K562 (cell line): ENCODE results near the gene TRNAU1AP. TPM values are rescaled to one million over a fixed set of nuclear protein-coding genes. Genes with fewer than 3 reads are reported as not detected.

Experiments used
- ETS2 ChIP-seq: IDR thresholded peaks from 2 replicates; pipeline ENCODE4 v1.6.1; 2016; ENCODE audit warnings: borderline replicate concordance, missing genetic modification characterization, mild to moderate bottlenecking, moderate library complexity, missing compliant biosample characterization; ENCODE audit not compliant: poor library complexity, severe bottlenecking
- GABPB2 ChIP-seq: fragments of 250-450 bp; sonication (Bioruptor Pico); conservative IDR thresholded peaks from 2 replicates; pipeline ENCODE4 v1.5.1; 2021; ENCODE audit warnings: mild to moderate bottlenecking
- GMEB1 ChIP-seq: fragments of 250-450 bp; sonication (Bioruptor Pico); IDR thresholded peaks from 2 replicates; pipeline ENCODE4 v1.4.0; 2020; ENCODE audit warnings: mild to moderate bottlenecking
- HNRNPH1 ChIP-seq: fragments of 200-400 bp; formaldehyde crosslinking; optimal IDR thresholded peaks from 2 replicates; pipeline ENCODE3; 2017; ENCODE audit warnings: low read depth, mild to moderate bottlenecking, low read length, moderate library complexity
- KDM2B ChIP-seq: fragments of 250-450 bp; sonication (Bioruptor Pico); IDR thresholded peaks from 2 replicates; pipeline ENCODE4 v1.8.0; 2021; ENCODE audit warnings: mild to moderate bottlenecking, moderate library complexity
- KDM5B ChIP-seq: fragments of 200-600 bp; sonication (generic); IDR thresholded peaks from 2 replicates; pipeline ENCODE4 v1.6.1; 2012; ENCODE audit warnings: low read depth, mild to moderate bottlenecking, moderate library complexity, low read length, control low read depth, inconsistent platforms; ENCODE audit not compliant: insufficient replicate concordance
- L3MBTL2 ChIP-seq: fragments of 450-650 bp; IDR thresholded peaks from 2 replicates; pipeline ENCODE4 v1.6.1; 2016; ENCODE audit warnings: mild to moderate bottlenecking, moderate library complexity
- NFE2L1 ChIP-seq: fragments of 450-650 bp; IDR thresholded peaks from 2 replicates; pipeline ENCODE4 v1.6.1; 2016; ENCODE audit warnings: missing genetic modification characterization, low read depth, mild to moderate bottlenecking, missing compliant biosample characterization, moderate library complexity, borderline replicate concordance
- PCBP1 ChIP-seq: fragments of 200-400 bp; formaldehyde crosslinking; IDR thresholded peaks from 2 replicates; pipeline ENCODE4 v1.6.1; 2018; ENCODE audit warnings: mild to moderate bottlenecking, low read depth, low read length; ENCODE audit not compliant: poor library complexity, severe bottlenecking
- PURB ChIP-seq: sonication (generic); formaldehyde crosslinking; IDR thresholded peaks from 2 replicates; pipeline ENCODE4 v1.9.0; 2021; ENCODE audit warnings: low read depth, mild to moderate bottlenecking, missing genetic modification reagents
- SMARCE1 ChIP-seq: fragments of 450-650 bp; IDR thresholded peaks from 2 replicates; pipeline ENCODE4 v1.7.1; 2016; ENCODE audit warnings: mild to moderate bottlenecking
- SRSF7 ChIP-seq: fragments of 200-400 bp; formaldehyde crosslinking; optimal IDR thresholded peaks from 2 replicates; pipeline ENCODE3; 2017; ENCODE audit warnings: mild to moderate bottlenecking, low read depth, low read length
- TAF9B ChIP-seq: fragments of 450-650 bp; IDR thresholded peaks from 2 replicates; pipeline ENCODE4 v1.6.1; 2018; ENCODE audit warnings: mild to moderate bottlenecking; ENCODE audit not compliant: partially characterized antibody
- THRAP3 ChIP-seq: fragments of 450-650 bp; IDR thresholded peaks from 2 replicates; pipeline ENCODE4 v1.6.1; 2016; ENCODE audit warnings: mild to moderate bottlenecking, inconsistent platforms, borderline replicate concordance
- ZBTB9 ChIP-seq: fragments of 450-650 bp; formaldehyde crosslinking; IDR thresholded peaks from 2 replicates; pipeline ENCODE4 v1.4.0; 2020; ENCODE audit warnings: mild to moderate bottlenecking, moderate library complexity
- ZNF124 ChIP-seq: sonication (generic); formaldehyde crosslinking; IDR thresholded peaks from 2 replicates; pipeline ENCODE4 v1.8.1; 2022; ENCODE audit warnings: missing genetic modification reagents
- ZNF146 ChIP-seq: IDR thresholded peaks from one replicate; pipeline ENCODE4 v1.6.1; 2018; ENCODE audit warnings: missing compliant biosample characterization; ENCODE audit not compliant: unreplicated experiment
- ZNF282 ChIP-seq: sonication (generic); formaldehyde crosslinking; IDR thresholded peaks from 2 replicates; pipeline ENCODE4 v1.8.1; 2023; ENCODE audit warnings: missing genetic modification reagents
- polyA plus RNA-seq, 8 experiments: library from polyadenylated mRNA; depleted of rRNA in 4 of 8; stranded (reverse) in 5 of 8; unstranded in 3 of 8; fragments of >200 nt; fragmentation: Nextera tagmentation in 2 of 8; fragmentation: Illumina TruSeq in 1 of 8; extraction: Ambion mirVana in 2 of 8; extraction: Trizol in 1 of 8; gene quantifications; 2 replicates each; pipeline versions ENCODE4 v1.2.1 to v1.2.3, GENCODE V29; 2011 to 2014; ENCODE audit warnings: inconsistent platforms in 1 of 8, missing spikeins in 1 of 8
- total RNA-seq, 7 experiments: library from RNA; depleted of rRNA in 6 of 7; stranded (reverse); fragments of >200 nt in 6 of 7; fragmentation: Illumina TruSeq in 2 of 7; extraction: Trizol in 2 of 7; gene quantifications; 2 replicates each; pipeline versions ENCODE4 v1.2.1 to v1.2.3, GENCODE V29; 2011 to 2021; ENCODE audit warnings: low replicate concordance in 1 of 7
- TF ChIP-seq, protein P1 (sequence below): fragments of 450-650 bp; IDR thresholded peaks from 2 replicates; pipeline ENCODE4 v1.6.1; 2016; ENCODE audit warnings: borderline replicate concordance
- TF ChIP-seq, protein P2 (sequence below): fragments of 450-650 bp; IDR thresholded peaks from 2 replicates; pipeline ENCODE4 v1.6.1; 2016; ENCODE audit warnings: low read depth, mild to moderate bottlenecking, moderate library complexity

Gene TRNAU1AP
- total and polyA plus RNA-seq, 9 of the 15 experiments (the other 6 are each of a cell fraction or from before 2014, with no cell fraction given), result 34.9 to 110 (median 46.3) TPM

- TF ChIP-seq, protein P1, sequence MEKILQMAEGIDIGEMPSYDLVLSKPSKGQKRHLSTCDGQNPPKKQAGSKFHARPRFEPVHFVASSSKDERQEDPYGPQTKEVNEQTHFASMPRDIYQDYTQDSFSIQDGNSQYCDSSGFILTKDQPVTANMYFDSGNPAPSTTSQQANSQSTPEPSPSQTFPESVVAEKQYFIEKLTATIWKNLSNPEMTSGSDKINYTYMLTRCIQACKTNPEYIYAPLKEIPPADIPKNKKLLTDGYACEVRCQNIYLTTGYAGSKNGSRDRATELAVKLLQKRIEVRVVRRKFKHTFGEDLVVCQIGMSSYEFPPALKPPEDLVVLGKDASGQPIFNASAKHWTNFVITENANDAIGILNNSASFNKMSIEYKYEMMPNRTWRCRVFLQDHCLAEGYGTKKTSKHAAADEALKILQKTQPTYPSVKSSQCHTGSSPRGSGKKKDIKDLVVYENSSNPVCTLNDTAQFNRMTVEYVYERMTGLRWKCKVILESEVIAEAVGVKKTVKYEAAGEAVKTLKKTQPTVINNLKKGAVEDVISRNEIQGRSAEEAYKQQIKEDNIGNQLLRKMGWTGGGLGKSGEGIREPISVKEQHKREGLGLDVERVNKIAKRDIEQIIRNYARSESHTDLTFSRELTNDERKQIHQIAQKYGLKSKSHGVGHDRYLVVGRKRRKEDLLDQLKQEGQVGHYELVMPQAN, result no peak
- no peak for TF ChIP-seq ETS2 (tag)
- no peak; the same call in 1 of the 2 replicates for TF ChIP-seq ZNF282 (CRISPR knock-in tag)
- TF ChIP-seq HNRNPH1, result no peak
- TF ChIP-seq TAF9B, result peak; percentile 57
- TF ChIP-seq PCBP1, result no peak
- TF ChIP-seq SMARCE1, result no peak
- TF ChIP-seq GMEB1 (CRISPR knock-in tag), result no peak
- TF ChIP-seq ZNF124 (CRISPR knock-in tag), result no peak
- TF ChIP-seq GABPB2 (CRISPR knock-in tag), result peak; percentile 83; the same call in 1 of the 2 replicates
- TF ChIP-seq L3MBTL2, result no peak
- TF ChIP-seq NFE2L1 (tag), result no peak
- TF ChIP-seq, protein P2, sequence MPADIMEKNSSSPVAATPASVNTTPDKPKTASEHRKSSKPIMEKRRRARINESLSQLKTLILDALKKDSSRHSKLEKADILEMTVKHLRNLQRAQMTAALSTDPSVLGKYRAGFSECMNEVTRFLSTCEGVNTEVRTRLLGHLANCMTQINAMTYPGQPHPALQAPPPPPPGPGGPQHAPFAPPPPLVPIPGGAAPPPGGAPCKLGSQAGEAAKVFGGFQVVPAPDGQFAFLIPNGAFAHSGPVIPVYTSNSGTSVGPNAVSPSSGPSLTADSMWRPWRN, result no peak
- no peak for TF ChIP-seq SRSF7
- TF ChIP-seq ZBTB9 (CRISPR knock-in tag), result no peak; the same call in 1 of the 2 replicates
- peak; percentile 63 for TF ChIP-seq KDM5B
- TF ChIP-seq KDM2B, result no peak
- no peak for TF ChIP-seq ZNF146 (CRISPR knock-in tag)
- TF ChIP-seq PURB (CRISPR knock-in tag), result no peak
- TF ChIP-seq THRAP3, result peak; percentile 95
Observed at GRCh38 chr1:28509705-28510272, 43.1 kb upstream of the TRNAU1AP start (continued).
